Stomach (tissue), 4 donors: ENCODE measurements around the gene OR52E5.

Experiments used
- CTCF ChIP-seq, 7 experiments: fragments of 450-650 bp in 4 of 7; fragments of 200-600 bp in 3 of 7; sonication (generic) in 3 of 7; IDR thresholded peaks; one replicate each; pipeline ENCODE4 v1.5.1; 2016 to 2019; ENCODE audit warnings: antibody characterized with exemption in 7 of 7, control low read depth in 2 of 7, mild to moderate bottlenecking in 1 of 7
- POLR2A ChIP-seq, 4 donors: fragments of 450-650 bp; IDR thresholded peaks; one replicate each; pipeline ENCODE4 v1.6.1; 2016; ENCODE audit warnings: antibody characterized with exemption in 4 of 4, control low read depth in 2 of 4, mild to moderate bottlenecking in 1 of 4, moderate library complexity in 1 of 4

GRCh38 chr11:5922749-5923426 lies 29.9 kb downstream of the OR52E5 start:
- TF ChIP-seq CTCF (IDR thresholded peaks at IDR 0.05) = no peak
- no peak for TF ChIP-seq POLR2A (IDR thresholded peaks at IDR 0.05)
